ENCODE data around the gene PCDHGA9.

DNA sequence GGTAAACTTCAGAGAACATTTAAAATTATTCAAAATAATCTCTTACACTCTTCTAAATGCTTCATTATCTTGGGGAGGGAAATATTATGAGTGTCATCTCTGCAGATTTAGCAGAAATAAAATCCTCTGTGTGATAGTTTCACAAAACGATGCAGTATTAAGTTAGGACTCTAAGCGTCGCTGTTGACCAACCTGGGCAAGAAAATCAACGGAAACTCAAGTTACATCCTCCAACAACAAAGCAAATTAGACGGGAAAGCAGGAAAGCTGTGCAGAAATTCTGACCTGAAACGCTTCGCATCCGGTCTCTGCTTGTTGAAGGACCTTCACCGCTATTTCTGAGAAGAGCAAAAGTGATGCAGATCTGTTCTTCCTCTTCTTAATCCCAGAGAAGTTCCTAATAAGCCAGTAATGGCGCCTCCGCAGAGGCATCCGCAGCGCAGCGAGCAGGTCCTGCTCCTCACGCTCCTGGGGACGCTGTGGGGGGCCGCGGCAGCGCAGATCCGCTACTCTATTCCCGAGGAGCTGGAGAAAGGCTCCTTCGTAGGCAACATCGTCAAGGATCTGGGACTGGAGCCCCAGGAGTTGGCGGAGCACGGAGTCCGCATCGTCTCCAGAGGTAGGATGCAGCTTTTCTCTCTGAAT, 28.8 kb upstream of the PCDHGA9 start, which contains the start of gene PCDHGA6:
- TF ChIP-seq, protein P1, sequence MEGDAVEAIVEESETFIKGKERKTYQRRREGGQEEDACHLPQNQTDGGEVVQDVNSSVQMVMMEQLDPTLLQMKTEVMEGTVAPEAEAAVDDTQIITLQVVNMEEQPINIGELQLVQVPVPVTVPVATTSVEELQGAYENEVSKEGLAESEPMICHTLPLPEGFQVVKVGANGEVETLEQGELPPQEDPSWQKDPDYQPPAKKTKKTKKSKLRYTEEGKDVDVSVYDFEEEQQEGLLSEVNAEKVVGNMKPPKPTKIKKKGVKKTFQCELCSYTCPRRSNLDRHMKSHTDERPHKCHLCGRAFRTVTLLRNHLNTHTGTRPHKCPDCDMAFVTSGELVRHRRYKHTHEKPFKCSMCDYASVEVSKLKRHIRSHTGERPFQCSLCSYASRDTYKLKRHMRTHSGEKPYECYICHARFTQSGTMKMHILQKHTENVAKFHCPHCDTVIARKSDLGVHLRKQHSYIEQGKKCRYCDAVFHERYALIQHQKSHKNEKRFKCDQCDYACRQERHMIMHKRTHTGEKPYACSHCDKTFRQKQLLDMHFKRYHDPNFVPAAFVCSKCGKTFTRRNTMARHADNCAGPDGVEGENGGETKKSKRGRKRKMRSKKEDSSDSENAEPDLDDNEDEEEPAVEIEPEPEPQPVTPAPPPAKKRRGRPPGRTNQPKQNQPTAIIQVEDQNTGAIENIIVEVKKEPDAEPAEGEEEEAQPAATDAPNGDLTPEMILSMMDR (IDR thresholded peaks at IDR 0.05), result peak in 2 of 6 experiments; percentile 10 to 25
- no peak for TF ChIP-seq POLR2A (IDR thresholded peaks at IDR 0.05)
- TF ChIP-seq EP300 (IDR thresholded peaks at IDR 0.05), result no peak
- TF ChIP-seq POLR2AphosphoS5 (IDR thresholded peaks at IDR 0.05), result no peak

Measured in upper lobe of left lung (tissue), 4 donors.